SK-N-SH treated with all-trans-retinoic acid at 6 μM for 48 hours (cell line): Measurements from ENCODE around the gene FAHD1.

Source experiments
- BACH2 ChIP-seq: fragments of 250-450 bp; sonication (Bioruptor Pico); IDR thresholded peaks from 2 replicates; pipeline ENCODE4 v1.9.0; 2021; ENCODE audit warnings: mild to moderate bottlenecking, borderline replicate concordance
- CSDC2 ChIP-seq: fragments of 250-450 bp; sonication (Bioruptor Pico); IDR thresholded peaks from 2 replicates; pipeline ENCODE4 v1.5.0; 2020; ENCODE audit warnings: mild to moderate bottlenecking, moderate library complexity
- PPARA ChIP-seq: fragments of 250-450 bp; sonication (Bioruptor Pico); IDR thresholded peaks from 2 replicates; pipeline ENCODE4 v1.5.0; 2020; ENCODE audit warnings: mild to moderate bottlenecking, borderline replicate concordance
- RARB ChIP-seq: fragments of 250-450 bp; sonication (Bioruptor Pico); IDR thresholded peaks from 2 replicates; pipeline ENCODE4 v1.8.0; 2021; ENCODE audit warnings: mild to moderate bottlenecking, moderate library complexity
- TCF4 ChIP-seq: fragments of 250-450 bp; sonication (Bioruptor Pico); IDR thresholded peaks from 2 replicates; pipeline ENCODE4 v1.8.0; 2021; ENCODE audit warnings: mild to moderate bottlenecking, moderate library complexity, borderline replicate concordance
- TOX ChIP-seq: fragments of 250-450 bp; sonication (Bioruptor Pico); IDR thresholded peaks from 2 replicates; pipeline ENCODE4 v1.8.0; 2021; ENCODE audit warnings: mild to moderate bottlenecking, moderate library complexity, borderline replicate concordance
- TSHZ2 ChIP-seq: fragments of 250-450 bp; sonication (Bioruptor Pico); IDR thresholded peaks from 2 replicates; pipeline ENCODE4 v1.5.0; 2020; ENCODE audit warnings: mild to moderate bottlenecking, moderate library complexity
- ZFP3 ChIP-seq: fragments of 250-450 bp; sonication (Bioruptor Pico); IDR thresholded peaks from 2 replicates; pipeline ENCODE4 v1.5.0; 2020; ENCODE audit warnings: mild to moderate bottlenecking, moderate library complexity
- ZFP30 ChIP-seq: fragments of 450-650 bp; formaldehyde crosslinking; IDR thresholded peaks from 2 replicates; pipeline ENCODE4 v1.5.0; 2022; ENCODE audit warnings: mild to moderate bottlenecking, moderate library complexity
- ZNF565 ChIP-seq: fragments of 450-650 bp; formaldehyde crosslinking; conservative IDR thresholded peaks from 2 replicates; pipeline ENCODE4 v1.5.0; 2020; ENCODE audit warnings: low read depth, mild to moderate bottlenecking, moderate library complexity
- TF ChIP-seq, protein P1 (sequence below): fragments of 250-450 bp; sonication (Bioruptor Pico); IDR thresholded peaks from 2 replicates; pipeline ENCODE4 v1.8.0; 2020; ENCODE audit warnings: mild to moderate bottlenecking, moderate library complexity, borderline replicate concordance
- TF ChIP-seq, protein P2 (sequence below): fragments of 250-450 bp; sonication (Bioruptor Pico); IDR thresholded peaks from 2 replicates; pipeline ENCODE4 v1.5.1; 2020; ENCODE audit warnings: low read depth, mild to moderate bottlenecking, moderate library complexity
- TF ChIP-seq, protein P3 (sequence below): fragments of 250-450 bp; sonication (Bioruptor Pico); IDR thresholded peaks from 2 replicates; pipeline ENCODE4 v1.8.0; 2021; ENCODE audit warnings: low read depth, mild to moderate bottlenecking, moderate library complexity, borderline replicate concordance

- TF ChIP-seq PPARA (CRISPR knock-in tag): no peak
- TF ChIP-seq, protein P1, sequence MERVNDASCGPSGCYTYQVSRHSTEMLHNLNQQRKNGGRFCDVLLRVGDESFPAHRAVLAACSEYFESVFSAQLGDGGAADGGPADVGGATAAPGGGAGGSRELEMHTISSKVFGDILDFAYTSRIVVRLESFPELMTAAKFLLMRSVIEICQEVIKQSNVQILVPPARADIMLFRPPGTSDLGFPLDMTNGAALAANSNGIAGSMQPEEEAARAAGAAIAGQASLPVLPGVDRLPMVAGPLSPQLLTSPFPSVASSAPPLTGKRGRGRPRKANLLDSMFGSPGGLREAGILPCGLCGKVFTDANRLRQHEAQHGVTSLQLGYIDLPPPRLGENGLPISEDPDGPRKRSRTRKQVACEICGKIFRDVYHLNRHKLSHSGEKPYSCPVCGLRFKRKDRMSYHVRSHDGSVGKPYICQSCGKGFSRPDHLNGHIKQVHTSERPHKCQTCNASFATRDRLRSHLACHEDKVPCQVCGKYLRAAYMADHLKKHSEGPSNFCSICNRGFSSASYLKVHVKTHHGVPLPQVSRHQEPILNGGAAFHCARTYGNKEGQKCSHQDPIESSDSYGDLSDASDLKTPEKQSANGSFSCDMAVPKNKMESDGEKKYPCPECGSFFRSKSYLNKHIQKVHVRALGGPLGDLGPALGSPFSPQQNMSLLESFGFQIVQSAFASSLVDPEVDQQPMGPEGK: no peak
- no peak for TF ChIP-seq ZFP3 (CRISPR knock-in tag)
- no peak for TF ChIP-seq BACH2 (CRISPR knock-in tag)
- no peak for TF ChIP-seq RARB (CRISPR knock-in tag)
- TF ChIP-seq, protein P2, sequence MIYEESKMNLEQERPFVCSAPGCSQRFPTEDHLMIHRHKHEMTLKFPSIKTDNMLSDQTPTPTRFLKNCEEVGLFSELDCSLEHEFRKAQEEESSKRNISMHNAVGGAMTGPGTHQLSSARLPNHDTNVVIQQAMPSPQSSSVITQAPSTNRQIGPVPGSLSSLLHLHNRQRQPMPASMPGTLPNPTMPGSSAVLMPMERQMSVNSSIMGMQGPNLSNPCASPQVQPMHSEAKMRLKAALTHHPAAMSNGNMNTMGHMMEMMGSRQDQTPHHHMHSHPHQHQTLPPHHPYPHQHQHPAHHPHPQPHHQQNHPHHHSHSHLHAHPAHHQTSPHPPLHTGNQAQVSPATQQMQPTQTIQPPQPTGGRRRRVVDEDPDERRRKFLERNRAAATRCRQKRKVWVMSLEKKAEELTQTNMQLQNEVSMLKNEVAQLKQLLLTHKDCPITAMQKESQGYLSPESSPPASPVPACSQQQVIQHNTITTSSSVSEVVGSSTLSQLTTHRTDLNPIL: no peak
- no peak for TF ChIP-seq TSHZ2 (CRISPR knock-in tag)
- TF ChIP-seq ZNF565 (CRISPR knock-in tag): no peak
- TF ChIP-seq TCF4 (CRISPR knock-in tag): no peak
- TF ChIP-seq CSDC2 (CRISPR knock-in tag): no peak
- TF ChIP-seq ZFP30: no peak
- TF ChIP-seq, protein P3, sequence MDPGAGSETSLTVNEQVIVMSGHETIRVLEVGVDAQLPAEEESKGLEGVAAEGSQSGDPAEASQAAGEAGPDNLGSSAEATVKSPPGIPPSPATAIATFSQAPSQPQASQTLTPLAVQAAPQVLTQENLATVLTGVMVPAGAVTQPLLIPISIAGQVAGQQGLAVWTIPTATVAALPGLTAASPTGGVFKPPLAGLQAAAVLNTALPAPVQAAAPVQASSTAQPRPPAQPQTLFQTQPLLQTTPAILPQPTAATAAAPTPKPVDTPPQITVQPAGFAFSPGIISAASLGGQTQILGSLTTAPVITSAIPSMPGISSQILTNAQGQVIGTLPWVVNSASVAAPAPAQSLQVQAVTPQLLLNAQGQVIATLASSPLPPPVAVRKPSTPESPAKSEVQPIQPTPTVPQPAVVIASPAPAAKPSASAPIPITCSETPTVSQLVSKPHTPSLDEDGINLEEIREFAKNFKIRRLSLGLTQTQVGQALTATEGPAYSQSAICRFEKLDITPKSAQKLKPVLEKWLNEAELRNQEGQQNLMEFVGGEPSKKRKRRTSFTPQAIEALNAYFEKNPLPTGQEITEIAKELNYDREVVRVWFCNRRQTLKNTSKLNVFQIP (CRISPR knock-in tag): no peak
- TF ChIP-seq TOX (CRISPR knock-in tag): no peak
Measured at GRCh38 chr16:1862394-1862793, 35.4 kb downstream of the FAHD1 start.
